Activated CD4-positive, alpha-beta T cell treated with anti-CD3 and anti-CD28 coated beads for 4 hours (primary cell): ENCODE data around the gene NEU3.
A peak's percentile ranks its signal among the peaks of the same experiment; 100 is the strongest.
"Not testable (repeated sequence)": the region's sequence is repeated elsewhere in the genome, so short reads cannot be mapped to it uniquely, and the experiment has no call there.

Source experiments
- DNase-seq, 2 donors: peaks; one replicate each; pipeline ENCODE4 v3.0.0-alpha.2; 2020

The NEU3 gene, protein sequence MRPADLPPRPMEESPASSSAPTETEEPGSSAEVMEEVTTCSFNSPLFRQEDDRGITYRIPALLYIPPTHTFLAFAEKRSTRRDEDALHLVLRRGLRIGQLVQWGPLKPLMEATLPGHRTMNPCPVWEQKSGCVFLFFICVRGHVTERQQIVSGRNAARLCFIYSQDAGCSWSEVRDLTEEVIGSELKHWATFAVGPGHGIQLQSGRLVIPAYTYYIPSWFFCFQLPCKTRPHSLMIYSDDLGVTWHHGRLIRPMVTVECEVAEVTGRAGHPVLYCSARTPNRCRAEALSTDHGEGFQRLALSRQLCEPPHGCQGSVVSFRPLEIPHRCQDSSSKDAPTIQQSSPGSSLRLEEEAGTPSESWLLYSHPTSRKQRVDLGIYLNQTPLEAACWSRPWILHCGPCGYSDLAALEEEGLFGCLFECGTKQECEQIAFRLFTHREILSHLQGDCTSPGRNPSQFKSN

DNA sequence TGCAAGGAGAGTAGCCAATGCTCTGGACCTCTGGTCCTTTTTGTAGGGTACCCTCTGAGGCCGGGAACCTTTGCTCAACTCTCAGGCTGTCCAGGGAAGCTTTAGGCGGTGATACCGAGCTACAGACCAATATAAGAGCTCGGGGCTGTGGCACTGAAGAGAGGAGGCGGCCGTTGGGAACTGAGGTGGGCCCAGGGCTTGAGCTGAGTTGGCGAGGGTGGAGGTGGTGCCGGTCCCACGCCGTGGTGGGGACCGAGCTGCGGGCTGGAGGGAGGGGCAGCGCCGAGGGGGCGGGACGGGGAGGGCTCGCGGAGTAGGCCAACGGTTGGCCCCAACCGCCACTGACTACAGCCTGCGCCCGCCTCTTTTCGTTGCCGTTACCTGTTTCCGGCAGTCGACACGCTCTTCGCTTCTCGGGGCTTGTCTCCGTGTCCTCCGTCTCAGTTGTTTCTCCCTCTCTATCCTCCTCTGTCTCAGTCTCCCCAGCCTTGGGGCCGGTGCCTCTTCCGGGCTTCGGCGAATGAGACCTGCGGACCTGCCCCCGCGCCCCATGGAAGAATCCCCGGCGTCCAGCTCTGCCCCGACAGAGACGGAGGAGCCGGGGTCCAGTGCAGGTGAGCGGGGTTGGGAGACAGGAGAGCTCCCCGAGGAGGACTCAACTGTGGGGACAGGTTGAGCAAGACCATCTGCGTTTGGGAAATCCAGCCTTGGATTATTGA, at the start of gene NEU3:
Gene NEU3, plus strand, starts transcription at position 393 of the 719 bp plus-strand sequence. Its CDS starts 128 bp downstream, at position 521.
- DNase-seq, result peak; percentile 82 to 85

DNA sequence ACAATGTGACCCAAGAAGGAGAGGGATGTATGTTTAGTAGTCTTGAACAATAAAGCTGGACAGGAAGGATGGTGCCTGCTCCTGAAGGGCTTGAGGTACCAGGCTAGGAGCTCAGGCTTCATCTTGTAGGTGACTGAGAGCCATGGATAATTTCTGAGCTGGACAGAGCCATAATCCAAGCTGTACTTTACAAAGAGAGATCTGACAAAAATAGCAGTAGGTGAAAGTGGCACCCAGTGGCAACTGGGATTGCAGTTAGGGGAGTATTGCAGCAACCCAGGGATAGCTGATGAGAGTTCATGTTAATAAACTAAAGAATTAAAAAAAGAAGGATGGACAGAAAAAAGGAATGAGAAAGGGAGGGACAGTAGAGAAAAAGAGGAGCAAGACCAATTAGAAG, 47.2 kb upstream of the NEU3 start:
- DNase-seq, result no peak

DNA sequence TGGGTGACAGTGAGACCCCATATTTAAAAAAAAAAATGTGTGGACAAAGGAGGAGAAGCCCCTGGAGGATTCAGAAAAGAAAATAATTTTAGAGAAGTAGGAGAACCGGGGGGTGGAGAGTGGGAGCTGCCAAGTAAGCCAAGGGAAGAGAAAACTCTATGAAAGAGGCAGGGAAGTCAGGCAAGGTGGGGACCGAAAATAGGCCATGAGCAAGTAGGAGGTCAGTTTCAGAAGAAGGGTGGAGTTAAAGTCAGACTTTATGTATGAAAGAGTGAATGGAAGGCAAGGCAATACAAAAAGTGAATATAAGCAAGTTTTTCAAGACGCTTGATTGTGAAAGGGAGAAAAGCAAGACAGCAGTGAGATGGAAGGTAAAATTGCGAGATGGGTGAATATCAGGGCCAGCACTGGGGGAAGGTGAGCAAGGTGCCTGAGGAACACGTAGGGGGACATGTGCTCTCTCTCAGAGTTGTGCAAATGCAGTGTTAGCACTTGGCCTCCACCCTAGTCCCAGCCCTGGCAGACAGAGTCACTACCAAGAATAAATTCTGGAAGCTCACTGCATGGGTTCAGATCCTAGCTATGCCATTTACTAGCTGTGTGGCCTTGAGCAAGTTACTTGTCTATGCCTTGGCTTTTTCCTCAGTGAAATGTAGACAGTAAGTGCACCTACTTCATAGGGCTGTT, 46.5 kb upstream of the NEU3 start:
- DNase-seq, result no peak

DNA sequence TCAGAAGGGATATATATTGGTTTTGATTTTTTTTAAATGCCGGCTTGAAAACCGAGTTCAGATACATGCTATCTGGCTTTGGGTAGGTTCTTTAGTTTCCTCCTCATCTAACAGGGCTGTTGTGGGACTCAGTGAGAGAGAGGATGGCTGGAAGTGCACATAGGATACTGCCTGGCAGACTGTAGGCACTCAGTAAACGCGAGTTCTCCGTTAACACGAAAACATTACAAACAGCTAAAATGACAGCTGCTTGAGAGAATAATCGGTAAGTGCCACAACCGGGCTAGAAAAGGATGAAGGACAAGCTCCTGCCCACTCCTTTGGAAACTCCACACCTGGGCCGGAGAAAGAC, 40.2 kb upstream of the NEU3 start:
- no peak for DNase-seq

DNA sequence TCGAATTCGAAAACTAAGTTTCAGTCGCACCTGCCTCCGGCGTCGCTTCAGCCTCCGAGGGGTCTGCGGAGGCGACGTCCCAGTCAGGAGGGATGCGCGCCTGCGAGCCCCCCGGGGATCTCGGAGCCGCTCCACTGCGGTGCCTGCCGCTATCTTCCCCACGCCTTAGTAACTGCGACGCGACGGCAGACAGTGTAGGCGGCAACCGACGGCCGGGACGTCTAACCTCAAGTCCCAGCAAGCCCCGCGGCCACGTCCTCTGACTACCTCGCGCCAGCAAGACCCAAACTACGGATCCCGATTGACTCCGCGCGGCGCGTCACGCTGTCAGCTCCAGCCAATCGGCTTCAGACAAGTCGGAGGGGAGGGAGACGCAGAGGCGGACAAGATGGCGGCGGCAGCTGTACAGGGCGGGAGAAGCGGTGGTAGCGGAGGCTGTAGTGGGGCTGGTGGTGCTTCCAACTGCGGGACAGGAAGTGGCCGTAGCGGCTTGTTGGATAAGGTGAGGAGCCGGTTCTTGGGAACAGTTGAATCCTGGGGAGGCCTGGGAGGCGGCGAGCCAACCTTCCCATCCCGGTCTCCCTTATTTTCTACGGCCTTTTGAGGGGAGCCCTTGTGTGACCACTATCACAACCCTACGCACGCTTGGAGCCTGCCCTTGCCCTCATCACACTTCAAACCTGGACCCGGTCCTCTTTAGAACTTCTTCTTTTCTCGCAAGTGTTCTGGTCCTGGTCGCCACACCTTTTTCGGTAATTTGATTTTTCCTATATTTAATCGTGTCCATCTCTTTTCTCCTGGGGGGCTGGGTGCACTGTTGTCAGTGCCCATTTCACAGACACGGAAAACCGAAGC, 39.6 kb upstream of the NEU3 start, which contains the start of the genes SPCS2 and XRRA1:
Gene SPCS2, plus strand, starts transcription at position 369 of the 855 bp plus-strand sequence. Its CDS starts 20 bp downstream, at position 389.
Gene XRRA1, minus strand, starts transcription at position 194 of the 855 bp plus-strand sequence. CDS start 8,213 bp downstream, outside the sequence.
- DNase-seq, result peak; percentile 96 to 98

DNA sequence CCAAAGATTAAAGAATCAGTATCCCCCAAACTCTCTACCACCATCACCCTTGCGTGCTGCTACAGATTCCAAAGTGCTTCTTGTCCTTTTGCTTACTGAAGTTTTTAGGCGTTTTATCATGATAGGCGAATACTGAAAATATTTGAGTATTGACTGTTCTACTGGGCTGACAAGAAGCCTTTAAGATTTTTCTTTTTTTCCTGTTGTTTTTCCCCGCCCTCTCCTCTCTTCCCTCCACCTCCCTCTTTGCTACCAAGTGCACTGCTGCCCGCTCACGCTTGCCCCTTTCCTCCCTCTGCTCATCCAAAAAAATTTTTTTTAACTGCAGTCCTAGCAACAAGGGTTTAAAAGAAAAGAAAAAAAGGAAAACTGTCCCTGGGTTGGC, 39.0 kb upstream of the NEU3 start:
- no peak for DNase-seq

DNA sequence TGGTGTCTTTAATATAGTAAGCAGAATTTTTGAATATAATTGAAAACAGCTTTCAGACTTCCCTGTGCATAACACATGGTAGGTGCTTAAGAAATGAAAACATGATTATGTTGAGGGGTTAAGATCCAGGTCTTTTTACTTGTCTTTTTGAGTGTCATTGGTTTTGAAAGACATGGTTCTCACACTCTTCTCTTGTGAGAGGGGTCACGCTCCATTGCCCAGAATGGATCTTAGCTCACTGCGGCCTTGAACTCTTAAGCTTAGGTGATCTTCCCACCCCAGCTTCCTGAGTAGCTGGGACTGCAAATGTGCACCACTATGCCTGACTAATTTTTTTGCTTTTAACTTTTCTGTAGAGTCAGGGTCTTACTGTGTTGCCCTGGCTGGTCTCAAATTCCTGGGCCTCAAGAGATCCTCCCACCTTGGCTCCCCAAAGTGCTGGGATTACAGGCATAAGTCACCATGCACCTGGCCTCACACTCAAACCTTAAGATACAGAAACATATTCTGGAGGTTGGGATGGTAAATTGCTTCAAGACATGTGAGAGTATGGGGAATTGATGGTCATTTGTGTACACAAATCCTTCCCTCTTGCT, 38.3 kb upstream of the NEU3 start:
- no peak for DNase-seq

DNA sequence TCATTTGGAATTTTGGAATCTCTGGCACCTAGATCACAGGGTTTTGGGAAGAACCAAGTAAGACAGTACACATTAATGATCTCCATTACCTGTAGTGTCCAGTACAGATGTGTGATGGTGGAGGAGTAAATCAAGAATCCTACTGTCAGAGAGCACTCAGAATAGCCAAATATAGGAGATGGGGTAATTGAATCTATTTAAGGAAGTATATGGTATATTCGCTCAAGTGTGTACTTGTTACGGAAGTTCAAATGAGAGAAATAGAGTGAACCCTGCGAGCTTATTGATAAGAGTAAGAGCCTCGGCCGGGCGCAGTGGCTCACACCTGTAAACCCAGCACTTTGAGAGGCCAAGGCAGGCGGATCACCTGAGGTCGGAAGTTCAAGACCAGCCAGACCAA, 37.5 kb upstream of the NEU3 start:
- no peak for DNase-seq

DNA sequence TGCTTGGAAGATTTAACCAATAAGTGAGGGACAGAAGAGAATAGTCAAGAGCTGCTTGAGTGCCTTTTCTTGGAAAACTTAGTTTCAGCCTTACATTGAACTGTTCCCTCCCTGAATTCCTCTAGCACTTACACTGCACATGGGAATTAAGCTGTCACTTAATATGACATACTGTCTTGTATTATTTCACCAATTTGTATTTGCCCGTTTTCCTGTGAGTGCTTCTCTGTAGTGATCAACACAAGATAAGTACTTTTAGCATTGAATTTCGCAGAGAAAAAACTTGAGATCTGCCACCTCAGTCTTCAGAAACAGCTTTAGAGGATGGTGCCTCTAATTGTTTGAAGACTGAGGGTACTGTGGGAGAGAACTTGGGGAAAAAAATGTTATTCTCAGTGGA, 36.0 kb upstream of the NEU3 start:
- no peak for DNase-seq

DNA sequence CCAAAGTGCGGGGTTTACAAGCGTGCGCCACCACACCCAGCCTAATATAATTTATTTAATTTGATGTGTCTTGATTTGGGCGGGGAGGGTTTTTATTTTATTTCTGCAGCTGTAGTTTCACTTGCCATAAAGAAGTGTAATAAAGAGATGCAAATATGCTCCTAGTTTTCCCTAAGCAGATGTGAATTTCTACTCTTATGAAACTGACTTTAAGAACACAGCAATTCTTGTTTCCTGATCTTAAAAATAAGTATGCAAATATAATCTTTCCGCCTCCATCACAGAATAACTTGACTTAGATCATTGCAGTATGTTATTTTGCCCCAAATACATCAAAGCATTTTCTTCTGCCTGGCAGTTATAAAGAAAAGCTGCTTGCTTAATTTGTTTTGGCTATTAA, 35.3 kb upstream of the NEU3 start:
- no peak for DNase-seq

DNA sequence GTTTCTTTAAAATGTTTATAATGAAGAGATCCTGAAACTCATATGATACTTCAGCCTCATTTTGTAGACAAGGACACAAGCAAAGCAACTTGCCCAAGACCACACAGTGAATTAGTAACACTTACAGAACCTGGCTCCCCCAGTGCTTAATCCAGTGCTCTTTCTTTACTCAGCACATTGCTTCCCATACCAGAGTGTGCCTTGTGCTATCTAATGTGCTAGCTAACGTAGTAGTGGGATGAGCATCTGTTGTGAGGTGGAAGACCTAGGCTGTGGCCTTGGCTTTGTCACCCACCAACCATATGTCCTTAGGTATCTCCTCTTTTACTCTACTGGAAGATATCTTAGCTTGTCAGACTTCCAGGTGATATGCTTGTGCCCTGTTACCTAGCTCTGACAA, 34.5 kb upstream of the NEU3 start:
- no peak for DNase-seq

DNA sequence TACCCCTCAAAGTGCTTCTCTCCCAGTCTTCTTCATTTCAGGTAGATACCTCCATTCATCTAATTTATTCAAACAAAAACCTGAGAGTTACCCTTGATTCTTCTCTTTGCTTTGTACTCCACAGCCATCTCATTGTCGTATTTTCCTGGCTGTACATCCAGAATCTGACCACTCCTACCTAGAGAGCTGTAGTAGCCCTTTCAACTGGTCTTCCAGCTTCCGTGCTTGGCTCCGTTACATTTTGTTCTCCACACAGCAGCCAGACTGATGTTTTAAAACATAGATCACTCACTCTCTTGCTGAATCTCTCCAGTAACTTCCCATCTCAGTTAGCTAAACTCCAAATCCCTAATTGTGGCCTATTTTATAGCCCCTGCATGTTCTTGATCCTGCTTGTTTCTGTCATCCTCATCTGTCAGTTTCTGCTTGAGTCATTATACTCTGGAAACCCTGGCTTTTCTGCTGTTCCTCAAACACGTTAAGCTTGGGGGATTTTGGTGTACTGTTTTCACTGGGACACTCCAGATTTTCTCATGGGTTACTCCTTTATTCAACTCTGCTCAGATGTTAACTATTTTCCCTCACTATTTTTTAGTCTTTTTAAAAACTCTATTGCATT, 32.2 kb upstream of the NEU3 start:
- DNase-seq, result no peak

DNA sequence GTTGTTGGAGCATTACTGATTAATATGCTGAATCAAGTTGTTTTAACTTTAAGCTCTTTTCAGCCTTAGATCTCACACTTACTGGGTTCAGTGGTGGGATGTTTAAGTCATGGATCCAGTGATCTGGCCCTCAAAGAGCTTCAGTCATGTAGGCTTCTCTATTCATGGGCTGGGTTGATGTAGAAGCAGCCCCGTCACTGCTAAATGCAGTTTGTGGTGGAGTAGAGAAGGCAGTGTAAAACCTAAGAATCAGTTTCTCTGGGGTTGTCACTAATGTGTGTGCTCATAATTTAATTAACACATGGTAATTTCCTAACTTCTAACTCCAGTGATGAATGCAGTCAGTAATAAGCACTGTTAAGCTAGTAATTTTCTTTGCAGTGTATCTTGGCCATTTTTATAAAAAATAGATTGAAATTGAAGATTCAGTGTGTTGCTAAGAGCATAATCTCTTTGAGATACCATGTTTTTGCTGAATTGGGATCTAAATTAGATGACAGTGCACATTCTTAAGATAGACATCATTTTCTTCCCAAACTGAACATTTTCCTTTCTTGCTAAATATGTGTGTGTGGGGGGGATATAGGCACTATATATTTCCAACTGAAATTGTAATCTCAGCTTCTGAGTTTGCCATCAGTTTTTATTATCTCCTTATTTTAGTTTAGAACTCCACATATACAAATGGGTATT, 30.6 kb upstream of the NEU3 start:
- DNase-seq, result no peak

DNA sequence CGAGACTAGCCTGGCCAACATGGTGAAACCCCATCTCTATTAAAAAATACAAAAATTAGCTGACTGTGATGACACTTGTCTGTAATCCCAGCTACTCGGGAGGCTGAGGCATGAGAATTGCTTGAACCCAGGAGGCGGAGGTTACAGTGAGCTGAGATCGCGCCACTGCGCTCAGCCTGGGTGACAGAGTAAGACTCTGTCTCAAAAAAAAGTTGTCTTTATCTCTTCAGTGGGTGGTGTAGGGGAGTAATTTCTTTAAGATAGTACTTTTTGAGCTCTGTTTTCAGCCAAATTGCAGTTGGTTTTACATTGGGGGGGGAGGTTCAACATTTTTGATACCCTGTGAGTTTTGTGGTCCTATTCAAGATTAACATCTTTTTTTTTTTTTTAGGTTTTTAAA, 28.6 kb upstream of the NEU3 start:
- DNase-seq, result not testable (repeated sequence)

DNA sequence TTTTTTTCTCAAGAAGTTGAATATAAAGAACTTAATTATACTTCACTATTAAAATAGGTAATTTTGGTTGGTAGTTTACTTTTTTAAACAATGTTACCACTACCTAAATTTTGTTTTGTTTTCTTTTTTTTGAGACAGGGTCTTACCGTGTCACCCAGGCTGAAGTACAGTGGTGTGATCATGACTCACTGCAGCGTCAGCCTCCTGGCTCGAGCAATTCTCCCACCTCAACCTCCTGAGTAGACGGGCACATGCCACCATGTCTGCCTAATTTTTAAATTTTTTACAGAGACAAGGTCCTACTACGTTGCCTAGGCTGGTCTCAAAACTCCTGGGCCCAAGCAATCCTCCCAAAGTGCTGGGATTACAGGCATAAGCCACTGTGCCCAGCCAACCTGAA, 22.1 kb upstream of the NEU3 start:
- DNase-seq, result no peak

DNA sequence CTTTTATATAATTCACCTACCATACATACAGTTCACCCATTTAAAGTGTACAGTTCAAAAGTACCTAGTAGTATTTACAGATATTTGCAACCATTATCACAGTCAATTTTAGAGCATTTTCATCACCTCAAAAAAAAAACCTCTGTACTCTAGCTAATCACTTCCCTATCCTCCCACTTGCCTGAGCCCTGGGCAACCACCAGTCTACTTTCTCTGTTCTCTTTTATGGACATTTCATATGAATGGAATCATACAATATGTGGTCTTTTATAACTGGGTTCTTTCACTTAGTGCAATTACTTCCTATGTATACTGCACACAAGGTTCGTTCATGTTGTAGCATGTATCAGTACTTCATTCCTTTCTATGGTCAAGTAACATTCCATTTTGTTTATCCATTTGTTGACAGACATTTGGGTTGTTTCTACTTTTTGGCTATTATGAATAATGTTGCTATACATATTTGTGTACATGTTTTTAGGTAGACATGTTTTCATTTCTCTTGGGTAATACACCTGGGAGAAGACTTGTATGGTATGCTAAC, 17.8 kb upstream of the NEU3 start:
- DNase-seq, result no peak

DNA sequence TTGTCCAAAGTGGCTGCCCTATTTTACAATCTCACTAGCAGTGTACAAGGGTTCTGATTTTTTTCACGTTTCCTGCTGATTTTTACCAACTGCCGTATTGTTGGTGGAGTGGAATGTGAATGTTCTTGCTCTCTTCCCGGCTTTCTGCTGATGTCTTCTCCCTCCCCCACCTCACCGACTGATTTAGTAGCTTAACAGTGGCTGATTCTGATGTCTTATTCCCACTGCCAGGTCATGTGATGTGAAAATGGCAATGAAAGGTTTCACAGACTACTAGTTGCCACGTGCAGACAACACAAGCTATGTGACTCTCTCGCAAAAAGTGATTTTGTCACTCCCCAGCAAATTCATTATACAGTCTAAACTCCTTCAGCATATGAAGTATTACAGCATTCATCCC, 17.3 kb upstream of the NEU3 start:
- no peak for DNase-seq

DNA sequence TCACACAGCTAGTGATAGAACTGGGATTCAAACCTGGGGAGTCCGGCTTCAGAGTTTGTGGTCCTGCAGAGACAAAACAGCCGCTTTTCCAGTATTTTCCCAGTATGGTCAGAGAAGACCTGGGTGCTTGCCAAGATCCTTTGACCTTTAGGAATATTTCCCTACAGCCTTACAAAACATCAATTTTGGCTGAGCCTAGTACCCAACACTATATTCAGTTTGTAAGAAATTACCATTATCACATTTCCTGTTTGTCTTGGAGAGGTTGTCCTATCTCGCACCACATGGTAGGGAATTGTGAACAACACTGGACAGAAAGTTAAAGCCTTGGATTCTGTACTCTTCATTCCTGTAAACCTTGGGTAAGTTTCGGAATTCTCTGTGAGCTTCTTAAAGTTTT, 10.7 kb upstream of the NEU3 start:
- no peak for DNase-seq

DNA sequence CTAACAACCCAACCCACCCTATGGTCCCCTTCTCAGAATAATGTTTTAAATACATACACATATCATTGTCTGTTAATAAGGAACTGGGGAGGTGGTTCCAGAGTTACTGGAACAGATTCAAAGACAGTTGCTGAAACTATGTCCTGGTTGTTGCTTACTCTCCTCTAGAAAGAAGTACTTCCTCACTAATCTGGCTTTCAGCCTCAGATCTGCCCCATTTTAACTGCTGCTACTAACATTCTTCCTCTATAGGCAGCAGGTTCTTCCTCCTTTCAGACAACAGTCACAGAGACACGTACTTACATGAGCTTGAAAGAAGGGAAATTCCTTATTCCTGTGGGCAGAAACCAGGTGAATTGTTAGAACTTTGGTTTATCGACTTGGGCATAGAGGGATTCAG, 8.1 kb upstream of the NEU3 start:
- no peak for DNase-seq

DNA sequence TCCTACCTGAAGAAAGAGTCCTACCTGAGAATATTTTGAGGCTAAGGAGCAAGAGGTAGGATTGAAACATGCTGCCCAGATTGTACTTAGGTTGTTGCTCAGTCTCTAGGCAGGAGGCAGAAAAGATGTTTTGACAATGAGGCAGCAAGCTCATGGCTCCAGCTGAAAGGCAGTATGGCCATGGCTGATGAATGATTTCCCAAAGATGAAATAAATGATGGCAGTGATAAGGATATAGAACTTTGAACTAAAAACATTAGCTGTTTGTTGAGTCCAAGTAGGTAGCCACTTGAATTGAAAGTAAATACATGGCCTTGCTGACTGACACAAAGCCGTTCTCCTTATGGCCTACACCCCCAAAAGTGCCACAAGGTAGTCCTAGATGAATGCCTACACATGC, 6.8 kb upstream of the NEU3 start:
- no peak for DNase-seq

DNA sequence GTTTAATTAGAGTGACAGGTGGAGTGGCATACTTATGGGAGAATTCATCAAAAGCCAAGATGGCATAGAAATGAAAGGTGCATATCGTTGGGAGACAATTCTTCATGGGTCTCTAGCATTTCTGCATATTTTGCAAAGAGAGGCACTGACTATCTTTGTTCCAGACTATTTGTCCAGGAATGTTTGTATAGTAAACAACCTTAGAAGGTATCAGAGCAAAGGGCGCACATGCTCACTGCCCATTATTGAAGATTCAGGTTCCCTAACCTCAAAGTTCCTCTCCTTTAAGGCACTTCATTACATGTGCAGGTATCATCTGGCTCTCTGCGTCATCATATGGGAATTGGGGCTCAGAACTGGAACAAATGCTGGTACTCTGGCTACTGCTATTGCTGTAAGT, 4.7 kb upstream of the NEU3 start:
- no peak for DNase-seq
